Activated T-cell treated with anti-CD3 and anti-CD28 coated beads, Interleukin-2, amount 50 U/mL, for 24 hours (primary cell): ENCODE results near the gene NFATC1.
"Not testable (repeated sequence)": the region's sequence is repeated elsewhere in the genome, so short reads cannot be mapped to it uniquely, and the experiment has no call there.

Experiments
- DNase-seq: peaks from one replicate; pipeline ENCODE4 v3.0.0-alpha.2; 2020
- H3K27ac Mint-ChIP-seq: 2 replicates; pipeline ENCODE4 v1.8.0; 2020; ENCODE audit warnings: mild to moderate bottlenecking, mixed read lengths
- H3K27me3 Mint-ChIP-seq: 2 replicates; pipeline ENCODE4 v1.8.0; 2020; ENCODE audit warnings: mixed read lengths
- H3K36me3 Mint-ChIP-seq: 2 replicates; pipeline ENCODE4 v1.8.0; 2020; ENCODE audit warnings: low read depth, mixed read lengths
- H3K4me1 Mint-ChIP-seq: 2 replicates; pipeline ENCODE4 v1.8.0; 2020; ENCODE audit warnings: low read depth, mixed read lengths
- H3K4me3 Mint-ChIP-seq: 2 replicates; pipeline ENCODE4 v1.8.0; 2020; ENCODE audit warnings: mild to moderate bottlenecking, moderate library complexity, mixed read lengths
- H3K9me3 Mint-ChIP-seq: 2 replicates; pipeline ENCODE4 v1.8.0; 2020; ENCODE audit warnings: mixed read lengths

The NFATC1 gene

GRCh38 chr18:79476031-79476917 is 80.5 kb downstream of the NFATC1 start:
- H3K27ac Mint-ChIP-seq, result peak overlapping the region; percentile 61
- no peaks in the 10 kb centered on the region for H3K9me3 Mint-ChIP-seq
- no peaks in the 10 kb centered on the region for H3K27me3 Mint-ChIP-seq
- H3K4me3 Mint-ChIP-seq, result no peak overlapping the region
- H3K36me3 Mint-ChIP-seq, result peaks cover 55% of the 10 kb centered on the region
- peaks cover 17% of the 10 kb centered on the region for H3K4me1 Mint-ChIP-seq
- DNase-seq, result no peak

- Mint-ChIP-seq H3K4me1 (peaks cover 17% of the 10 kb centered on the region), H3K36me3 (peaks cover 47% of the 10 kb centered on the region), H3K9me3 (no peaks in the 10 kb centered on the region), H3K4me3 (no peak overlapping the region), H3K27ac (peak overlapping the region; percentile 62), H3K27me3 (no peaks in the 10 kb centered on the region)
- DNase-seq, result no peak
Measured at GRCh38 chr18:79476918-79477571, 81.3 kb downstream of the NFATC1 start.

GRCh38 chr18:79477711-79478483 is 82.2 kb downstream of the NFATC1 start:
- no peak for DNase-seq
- Mint-ChIP-seq H3K4me3 (no peak overlapping the region), H3K27ac (peak overlapping the region; percentile 81), H3K27me3 (no peaks in the 10 kb centered on the region), H3K9me3 (no peaks in the 10 kb centered on the region), H3K4me1 (peaks cover 17% of the 10 kb centered on the region), H3K36me3 (peaks cover 39% of the 10 kb centered on the region)

DNA sequence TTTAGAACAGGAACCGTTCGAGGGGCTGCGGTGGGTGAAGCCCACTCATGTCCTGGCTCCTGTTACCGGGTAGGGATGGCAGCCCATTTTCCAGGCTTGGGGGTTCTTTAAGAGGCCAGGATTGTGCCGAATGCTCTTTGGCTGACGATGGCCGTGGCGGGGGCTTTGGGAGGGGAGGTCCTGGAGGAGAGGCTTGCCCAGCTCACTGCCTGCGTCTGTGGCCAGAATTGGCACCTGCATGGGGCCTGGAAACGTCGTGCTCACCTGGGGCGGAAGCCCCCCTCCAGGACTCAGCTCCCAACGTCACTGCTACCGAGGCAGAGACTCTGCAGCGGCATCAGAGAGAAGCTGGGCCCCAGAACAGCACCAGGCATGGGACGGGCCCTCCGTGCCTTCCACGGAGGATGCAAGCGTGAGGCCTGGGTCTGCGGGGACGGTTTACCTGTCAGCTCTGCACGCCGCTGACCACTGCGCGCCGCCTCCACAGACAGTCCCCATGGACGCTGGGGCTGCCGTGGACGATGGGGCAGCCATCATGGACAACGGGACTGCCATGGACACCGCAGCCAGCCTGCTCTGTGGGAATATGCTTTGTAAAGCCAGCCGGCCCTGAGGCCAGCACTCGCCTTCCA is 82.9 kb downstream of the NFATC1 start:
- no peaks in the 10 kb centered on the region for H3K9me3 Mint-ChIP-seq
- no peak overlapping the region for H3K4me3 Mint-ChIP-seq
- DNase-seq, result no peak
- H3K27me3 Mint-ChIP-seq, result no peaks in the 10 kb centered on the region
- peaks cover 17% of the 10 kb centered on the region for H3K4me1 Mint-ChIP-seq
- H3K36me3 Mint-ChIP-seq, result peaks cover 36% of the 10 kb centered on the region
- peak overlapping the region; percentile 81 for H3K27ac Mint-ChIP-seq

DNA sequence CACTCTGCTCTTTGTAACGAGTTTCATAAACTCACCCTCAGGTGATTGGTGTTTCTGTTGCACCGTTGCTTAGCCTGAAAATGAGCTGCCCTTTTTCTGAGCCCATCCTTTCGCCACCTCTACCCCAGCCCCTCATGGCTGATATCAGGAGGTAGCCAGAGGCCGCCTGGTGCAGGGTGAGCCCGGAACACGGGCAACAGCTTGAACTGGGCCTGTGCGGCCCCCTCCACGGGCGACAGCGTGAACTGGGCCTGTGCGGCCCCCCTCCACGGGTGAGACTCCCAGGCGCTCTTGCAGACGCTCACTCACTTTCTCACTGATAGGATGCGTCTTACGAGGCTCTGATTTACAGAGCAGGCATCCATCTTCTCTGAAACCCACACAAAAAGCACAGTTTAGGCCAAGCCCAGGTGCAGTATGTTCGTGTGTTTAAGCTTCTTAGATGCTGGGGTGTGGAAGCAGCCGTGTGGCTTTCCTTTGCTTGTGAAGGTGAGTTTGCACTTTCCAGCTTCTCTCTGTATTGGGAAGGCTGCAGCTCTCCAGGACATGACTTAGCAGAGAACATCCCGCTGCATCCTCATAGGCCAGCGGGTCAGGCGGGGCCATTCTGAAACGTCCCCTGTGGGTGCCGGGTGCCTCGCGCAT is 83.5 kb downstream of the NFATC1 start:
- H3K9me3 Mint-ChIP-seq, result no peaks in the 10 kb centered on the region
- H3K27ac Mint-ChIP-seq, result peak overlapping the region; percentile 68
- H3K27me3 Mint-ChIP-seq, result no peaks in the 10 kb centered on the region
- H3K4me3 Mint-ChIP-seq, result no peak overlapping the region
- no peak for DNase-seq
- peaks cover 17% of the 10 kb centered on the region for H3K4me1 Mint-ChIP-seq
- H3K36me3 Mint-ChIP-seq, result peaks cover 37% of the 10 kb centered on the region

DNA sequence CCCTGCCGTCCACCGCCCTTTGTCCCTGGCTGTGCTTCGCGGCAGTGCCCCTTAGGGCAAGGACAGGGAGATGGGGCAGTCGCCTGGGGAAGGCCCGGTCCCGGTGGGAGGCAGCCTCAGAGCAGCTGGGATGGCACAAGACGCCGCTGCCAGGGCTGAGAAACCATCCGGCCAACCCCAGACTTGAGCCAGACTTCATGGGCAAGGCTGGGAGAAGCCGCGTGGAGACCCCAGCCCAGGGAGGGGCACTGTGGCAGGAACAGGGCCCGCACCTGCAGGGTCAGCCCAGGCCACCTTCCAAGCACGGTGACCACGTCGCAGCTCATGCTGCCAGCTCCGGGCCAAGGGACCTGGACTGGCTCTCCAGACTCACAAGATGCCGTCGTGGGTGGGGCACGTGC is 84.0 kb downstream of the NFATC1 start:
- Mint-ChIP-seq H3K4me1 (peaks cover 17% of the 10 kb centered on the region), H3K9me3 (no peaks in the 10 kb centered on the region), H3K36me3 (peaks cover 42% of the 10 kb centered on the region), H3K27ac (peak overlapping the region; percentile 37), H3K27me3 (no peaks in the 10 kb centered on the region), H3K4me3 (no peak overlapping the region)
- DNase-seq, result no peak

GRCh38 chr18:79480171-79481045 is 84.7 kb downstream of the NFATC1 start:
- peaks cover 47% of the 10 kb centered on the region for H3K36me3 Mint-ChIP-seq
- peaks cover 17% of the 10 kb centered on the region for H3K4me1 Mint-ChIP-seq
- H3K9me3 Mint-ChIP-seq, result no peaks in the 10 kb centered on the region
- H3K4me3 Mint-ChIP-seq, result no peak overlapping the region
- peak overlapping the region; percentile 37 for H3K27ac Mint-ChIP-seq
- H3K27me3 Mint-ChIP-seq, result no peaks in the 10 kb centered on the region
- no peak for DNase-seq

GRCh38 chr18:79481046-79481790 is 85.5 kb downstream of the NFATC1 start:
- Mint-ChIP-seq H3K27me3 (no peaks in the 10 kb centered on the region), H3K9me3 (no peaks in the 10 kb centered on the region), H3K4me1 (peaks cover 17% of the 10 kb centered on the region), H3K27ac (no peak overlapping the region), H3K36me3 (peaks cover 48% of the 10 kb centered on the region), H3K4me3 (no peak overlapping the region)
- no peak for DNase-seq

- not testable (repeated sequence) for H3K27ac Mint-ChIP-seq, H3K4me3 Mint-ChIP-seq, DNase-seq, H3K9me3 Mint-ChIP-seq, H3K27me3 Mint-ChIP-seq, H3K4me1 Mint-ChIP-seq
- H3K36me3 Mint-ChIP-seq, result peaks cover 50% of the 10 kb centered on the region
Measured at GRCh38 chr18:79483393-79483792, 87.7 kb downstream of the NFATC1 start.

DNA sequence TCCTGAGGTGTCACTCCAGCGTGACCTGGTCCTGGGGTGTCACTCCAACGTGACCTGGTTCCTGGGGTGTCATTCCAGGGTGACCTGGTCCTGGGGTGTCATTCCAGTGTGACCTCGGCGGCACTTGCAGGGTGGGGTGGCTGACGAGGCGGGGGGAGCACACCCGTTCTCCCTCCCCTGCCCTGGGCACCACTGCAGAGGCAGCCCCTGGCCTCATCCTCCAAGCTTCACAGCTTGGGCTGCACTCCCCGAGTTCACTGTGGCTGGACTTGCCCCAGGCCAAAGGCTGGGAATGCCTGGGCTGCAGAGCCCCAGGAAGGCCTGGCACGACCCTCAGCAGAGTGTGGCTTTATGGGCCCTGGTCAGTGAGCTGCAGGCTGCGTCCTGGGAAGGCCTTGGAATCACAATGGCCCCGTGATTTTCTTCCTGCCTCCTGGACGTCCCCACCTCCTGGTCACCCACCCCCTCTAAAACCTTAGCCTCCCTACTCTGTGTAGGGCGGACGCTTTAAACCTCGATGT is 88.3 kb downstream of the NFATC1 start:
- no peak for DNase-seq
- no peaks in the 10 kb centered on the region for H3K27me3 Mint-ChIP-seq

DNA sequence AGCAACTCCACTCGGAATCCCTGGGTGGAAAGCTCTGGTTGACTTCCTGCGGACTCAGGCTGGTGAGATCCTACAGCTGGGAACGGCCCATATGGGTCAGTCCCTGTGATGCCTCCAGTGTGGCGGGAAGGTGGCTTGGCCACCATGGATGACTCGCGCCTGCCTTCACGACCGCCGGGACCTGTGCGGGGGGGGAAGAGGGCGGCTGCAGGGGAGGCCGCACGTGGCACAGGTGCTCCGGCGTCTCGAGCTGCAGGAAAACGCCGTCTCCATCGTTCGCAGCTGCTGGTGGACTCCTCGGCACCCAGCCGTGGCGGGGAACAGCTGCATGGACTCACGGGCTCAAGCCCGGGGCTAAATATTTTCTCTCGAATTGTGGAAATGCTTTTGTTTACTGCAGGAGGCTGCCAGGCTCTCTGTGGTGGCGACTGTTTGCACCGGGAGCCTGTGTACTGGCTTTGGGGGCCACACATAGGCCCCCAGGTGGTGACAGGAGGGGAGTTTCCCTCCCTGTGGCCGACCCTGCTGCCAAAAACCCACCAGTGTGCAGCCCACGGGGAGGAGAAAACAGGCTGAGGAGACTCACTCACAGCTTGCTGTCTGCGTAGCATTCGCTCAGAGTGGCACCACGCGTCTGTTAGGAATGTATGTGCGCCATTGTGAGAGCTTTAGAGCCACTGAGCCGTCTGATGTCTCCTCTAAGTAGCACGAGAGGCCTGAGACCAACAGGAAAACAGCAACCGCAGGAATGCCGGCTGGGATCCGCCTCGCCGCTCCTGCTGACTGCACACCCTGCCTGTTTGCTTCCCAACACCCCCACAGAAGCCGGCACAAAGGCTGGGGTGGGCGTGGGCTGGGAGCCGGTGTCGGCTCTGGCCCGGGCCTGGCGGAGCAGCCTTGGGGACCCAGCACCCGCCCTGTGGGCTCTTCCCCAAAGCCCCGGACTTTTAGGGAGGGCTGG is 89.2 kb downstream of the NFATC1 start:
- no peaks in the 10 kb centered on the region for H3K27me3 Mint-ChIP-seq
- H3K27ac Mint-ChIP-seq, result peak overlapping the region; percentile 63
- no peaks in the 10 kb centered on the region for H3K9me3 Mint-ChIP-seq
- DNase-seq, result no peak
- H3K4me3 Mint-ChIP-seq, result no peak overlapping the region
- H3K36me3 Mint-ChIP-seq, result peaks cover 55% of the 10 kb centered on the region
- peaks cover 4% of the 10 kb centered on the region for H3K4me1 Mint-ChIP-seq

More for the DNA sequence above, 88.3 kb downstream of the NFATC1 start:
- Mint-ChIP-seq H3K9me3 (no peaks in the 10 kb centered on the region), H3K27ac (peak overlapping the region; percentile 63), H3K4me1 (peaks cover 3% of the 10 kb centered on the region), H3K4me3 (no peak overlapping the region), H3K36me3 (peaks cover 52% of the 10 kb centered on the region)
